Ovary (tissue), 3 donors: ENCODE data around the gene ZCCHC2.

Experiments
- EP300 ChIP-seq: sonication (generic); formaldehyde crosslinking; IDR thresholded peaks from one replicate; pipeline ENCODE4 v1.6.1; 2017; ENCODE audit warnings: antibody characterized with exemption
- POLR2A ChIP-seq: fragments of 450-650 bp; IDR thresholded peaks from one replicate; pipeline ENCODE4 v1.6.1; 2017; ENCODE audit warnings: antibody characterized with exemption, mild to moderate bottlenecking, moderate library complexity
- TF ChIP-seq, protein P1 (sequence below), 3 donors: fragments of 450-650 bp in 2 of 3; fragments of 200-600 bp in 1 of 3; IDR thresholded peaks; one replicate each; pipeline versions ENCODE4 v1.5.1 to v1.8.0; 2016 to 2022; ENCODE audit warnings: antibody characterized with exemption in 3 of 3, mild to moderate bottlenecking in 1 of 3
- donor health status: DM: no; HTN: no; CAD: no.

DNA sequence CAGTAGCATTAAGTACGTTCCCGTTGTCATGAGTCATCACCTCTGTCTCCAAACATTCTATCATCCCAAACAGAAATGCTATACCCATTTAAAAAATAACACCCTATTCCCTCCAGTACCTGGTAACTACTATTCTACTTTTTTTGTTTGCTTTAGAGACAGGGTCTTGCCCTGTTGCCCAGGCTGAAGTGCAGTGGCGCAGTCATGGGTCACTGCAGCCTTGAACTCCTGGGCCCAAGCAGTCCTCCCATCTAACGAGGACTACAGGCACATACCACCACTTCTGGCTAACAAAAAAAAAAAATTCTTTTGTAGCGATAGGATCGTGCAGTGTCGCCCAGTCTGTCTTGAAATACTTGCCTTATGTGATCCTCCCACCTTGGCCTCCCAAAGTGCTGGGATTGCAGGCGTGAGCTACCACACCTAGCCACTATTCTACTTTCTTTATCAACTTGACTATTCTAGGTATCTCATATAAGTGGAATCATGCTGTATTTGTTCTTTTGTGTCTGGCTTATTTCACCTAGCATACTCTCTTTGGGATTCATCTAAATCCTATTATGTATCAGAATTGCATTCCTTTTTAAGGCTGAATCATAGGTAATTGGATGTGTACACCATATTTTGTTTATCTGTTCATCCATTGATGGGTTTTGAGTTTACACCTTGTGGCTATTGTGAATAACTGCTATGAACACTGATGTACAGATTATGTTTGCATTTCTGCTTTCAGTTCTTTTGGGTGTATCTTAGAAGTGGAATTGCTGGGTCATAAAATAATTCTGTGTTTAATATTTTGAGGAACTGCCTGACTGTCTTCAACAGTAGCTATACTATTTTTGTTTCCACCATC is 14.4 kb downstream of the ZCCHC2 start:
- TF ChIP-seq, protein P1, sequence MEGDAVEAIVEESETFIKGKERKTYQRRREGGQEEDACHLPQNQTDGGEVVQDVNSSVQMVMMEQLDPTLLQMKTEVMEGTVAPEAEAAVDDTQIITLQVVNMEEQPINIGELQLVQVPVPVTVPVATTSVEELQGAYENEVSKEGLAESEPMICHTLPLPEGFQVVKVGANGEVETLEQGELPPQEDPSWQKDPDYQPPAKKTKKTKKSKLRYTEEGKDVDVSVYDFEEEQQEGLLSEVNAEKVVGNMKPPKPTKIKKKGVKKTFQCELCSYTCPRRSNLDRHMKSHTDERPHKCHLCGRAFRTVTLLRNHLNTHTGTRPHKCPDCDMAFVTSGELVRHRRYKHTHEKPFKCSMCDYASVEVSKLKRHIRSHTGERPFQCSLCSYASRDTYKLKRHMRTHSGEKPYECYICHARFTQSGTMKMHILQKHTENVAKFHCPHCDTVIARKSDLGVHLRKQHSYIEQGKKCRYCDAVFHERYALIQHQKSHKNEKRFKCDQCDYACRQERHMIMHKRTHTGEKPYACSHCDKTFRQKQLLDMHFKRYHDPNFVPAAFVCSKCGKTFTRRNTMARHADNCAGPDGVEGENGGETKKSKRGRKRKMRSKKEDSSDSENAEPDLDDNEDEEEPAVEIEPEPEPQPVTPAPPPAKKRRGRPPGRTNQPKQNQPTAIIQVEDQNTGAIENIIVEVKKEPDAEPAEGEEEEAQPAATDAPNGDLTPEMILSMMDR (IDR thresholded peaks at IDR 0.05), result no peak
- TF ChIP-seq EP300 (no peak), POLR2A (no peak)
